ENCODE results near the gene DEPDC4. TPM values are rescaled to one million over a fixed set of nuclear protein-coding genes. Genes with fewer than 3 reads are reported as not detected.

Gene DEPDC4
- total and polyA plus RNA-seq, 2 of the 13 experiments (the other 11 are each of a cell fraction or from before 2014, with no cell fraction given): 2.2 to 5.7 TPM

GRCh38 chr12:100279607-100280244, 12.8 kb upstream of the DEPDC4 start (continued):
- no peak for TF ChIP-seq BCL3 (CRISPR knock-in tag; IDR thresholded peaks at IDR 0.05)
- no peak for TF ChIP-seq ZNF235 (CRISPR knock-in tag; IDR thresholded peaks at IDR 0.05; ENCODE audit: borderline replicate concordance)

GRCh38 chr12:100279159-100279558, 12.3 kb upstream of the DEPDC4 start:
- Histone ChIP-seq H3K79me2 (ENCODE audit: insufficient read depth, low read length) (peaks cover 62% of the 10 kb centered on the region), H3K4me1 (ENCODE audit: insufficient read depth, low read length) (peaks cover 17% of the 10 kb centered on the region), H3K4me3 (replicated peaks in 1 of 3; ENCODE audit: insufficient read depth in 1 of 3, low read depth in 2 of 3, low read length in 3 of 3) (no peak overlapping the region), H3K36me3 (replicated peaks in 1 of 2; ENCODE audit: control insufficient read depth in 1 of 2, insufficient read depth in 2 of 2, low read length in 2 of 2) (peaks cover 3 to 17% of the 10 kb centered on the region in 2 experiments; a peak in 3 of 5 replicates), H3K27me3 (ENCODE audit: control insufficient read depth in 1 of 2, insufficient read depth in 2 of 2, low read length in 2 of 2) (no peaks in the 10 kb centered on the region), H3K9me3 (ENCODE audit: low read length) (no peaks in the 10 kb centered on the region), H2AFZ (ENCODE audit: low read length) (no peak overlapping the region), H3K27ac (ENCODE audit: extremely low read length, insufficient read depth, low read length) (peak overlapping the region; percentile 9), H4K20me1 (ENCODE audit: insufficient read depth, low read length) (peaks cover 8% of the 10 kb centered on the region; the same call in 1 of the 2 replicates), H3K9ac (ENCODE audit: insufficient read depth, low read depth, low read length) (no peak overlapping the region), H3K4me2 (ENCODE audit: low read depth, low read length) (no peak overlapping the region)
- WGBS (ENCODE audit: low lambda C conversion rate): 100% methylated on average over 1 of the region's 7 CpGs
- DNase-seq (ENCODE audit: low spot score) (no peak), ATAC-seq (peak; percentile 37; the same call in 2 of the 3 replicates), FAIRE-seq (no peak)
- intact Hi-C loops (cut with micrococcal nuclease; ENCODE audit: unreplicated experiment): no loop called here
- BruUV-seq (replicated peaks): no TSS peak
- ChIA-PET POLR2A (interaction anchor here (1.3 kb wide), 1 partner anchor 12 kb away, joined by 7 read pairs; the partner anchor contains the start of genes DEPDC4 and SCYL2), CTCF (ENCODE audit: low intra/inter-chr PET ratio, low total read pairs) (no interaction called here)
- in situ Hi-C loops (cut with HindIII; ENCODE audit: extremely low pct_ligation_motif_present, low pct_unique_long_range_greater_than_20kb): no loop called here
- no peak for TF ChIP-seq HNRNPH1 (optimal IDR thresholded peaks at IDR 0.05; ENCODE audit: low read depth, low read length)
- TF ChIP-seq, protein P1, sequence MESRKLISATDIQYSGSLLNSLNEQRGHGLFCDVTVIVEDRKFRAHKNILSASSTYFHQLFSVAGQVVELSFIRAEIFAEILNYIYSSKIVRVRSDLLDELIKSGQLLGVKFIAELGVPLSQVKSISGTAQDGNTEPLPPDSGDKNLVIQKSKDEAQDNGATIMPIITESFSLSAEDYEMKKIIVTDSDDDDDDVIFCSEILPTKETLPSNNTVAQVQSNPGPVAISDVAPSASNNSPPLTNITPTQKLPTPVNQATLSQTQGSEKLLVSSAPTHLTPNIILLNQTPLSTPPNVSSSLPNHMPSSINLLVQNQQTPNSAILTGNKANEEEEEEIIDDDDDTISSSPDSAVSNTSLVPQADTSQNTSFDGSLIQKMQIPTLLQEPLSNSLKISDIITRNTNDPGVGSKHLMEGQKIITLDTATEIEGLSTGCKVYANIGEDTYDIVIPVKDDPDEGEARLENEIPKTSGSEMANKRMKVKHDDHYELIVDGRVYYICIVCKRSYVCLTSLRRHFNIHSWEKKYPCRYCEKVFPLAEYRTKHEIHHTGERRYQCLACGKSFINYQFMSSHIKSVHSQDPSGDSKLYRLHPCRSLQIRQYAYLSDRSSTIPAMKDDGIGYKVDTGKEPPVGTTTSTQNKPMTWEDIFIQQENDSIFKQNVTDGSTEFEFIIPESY (CRISPR knock-in tag; IDR thresholded peaks at IDR 0.05): 0 out of 2 replicates have a peak, but pooled peaks have one; percentile 24
